MM.1S (cell line): Measurements from ENCODE around the gene RFNG.

Experiments used
- DNase-seq: peaks from one replicate; pipeline ENCODE4 v3.0.0-alpha.2; 2015
- H2AFZ ChIP-seq: fragments of 300-600 bp; sonication (generic); 2 replicates; pipeline ENCODE4 v1.6.0; 2016; ENCODE audit warnings: antibody characterized with exemption, low read length
- H3F3A ChIP-seq: fragments of 300-600 bp; sonication (generic); 2 replicates; pipeline ENCODE4 v1.6.1; 2016; ENCODE audit warnings: mild to moderate bottlenecking, antibody characterized with exemption, low read length, moderate library complexity, mixed read lengths; ENCODE audit not compliant: insufficient read depth
- H3K27ac ChIP-seq: fragments of 300-600 bp; sonication (generic); 2 replicates; pipeline ENCODE4 v1.5.1; 2016; ENCODE audit warnings: mild to moderate bottlenecking, low read length
- H3K27me3 ChIP-seq: fragments of 300-600 bp; sonication (generic); replicated peaks from 2 replicates; pipeline ENCODE4 v1.6.0; 2016; ENCODE audit warnings: low read length; ENCODE audit not compliant: insufficient read depth
- H3K36me3 ChIP-seq: fragments of 300-600 bp; sonication (generic); replicated peaks from 2 replicates; pipeline ENCODE4 v1.6.1; 2016; ENCODE audit warnings: mild to moderate bottlenecking, low read length, mixed read lengths; ENCODE audit not compliant: insufficient read depth
- H3K4me1 ChIP-seq: fragments of 300-600 bp; sonication (generic); 2 replicates; pipeline ENCODE4 v1.6.1; 2016; ENCODE audit warnings: low read length, mixed read lengths
- H3K4me2 ChIP-seq: fragments of 300-600 bp; sonication (generic); 2 replicates; pipeline ENCODE4 v1.6.0; 2016; ENCODE audit warnings: low read depth, low read length
- H3K4me3 ChIP-seq: fragments of 300-600 bp; sonication (generic); 2 replicates; pipeline ENCODE4 v1.5.1; 2016; ENCODE audit warnings: low read length, mixed read lengths
- H3K79me2 ChIP-seq: fragments of 300-600 bp; sonication (generic); 2 replicates; pipeline ENCODE4 v1.6.1; 2016; ENCODE audit warnings: mixed run types, low read length, mixed read lengths
- H3K9ac ChIP-seq: fragments of 300-600 bp; sonication (generic); 2 replicates; pipeline ENCODE4 v1.6.1; 2016; ENCODE audit warnings: low read length, mixed read lengths
- H3K9me2 ChIP-seq: fragments of 300-600 bp; sonication (generic); replicated peaks from 2 replicates; pipeline ENCODE4 v1.6.1; 2016; ENCODE audit warnings: mild to moderate bottlenecking, low read length, mixed read lengths; ENCODE audit not compliant: insufficient read depth
- H3K9me3 ChIP-seq: fragments of 300-600 bp; sonication (generic); replicated peaks from 2 replicates; pipeline ENCODE4 v1.6.1; 2016; ENCODE audit warnings: mild to moderate bottlenecking, low read length, mixed read lengths; ENCODE audit not compliant: insufficient read depth
- H4K20me1 ChIP-seq: fragments of 300-600 bp; sonication (generic); 2 replicates; pipeline ENCODE4 v1.6.1; 2016; ENCODE audit warnings: mild to moderate bottlenecking, low read length, moderate library complexity, mixed read lengths; ENCODE audit not compliant: insufficient read depth
- CTCF ChIP-seq: fragments of 300-600 bp; sonication (generic); IDR thresholded peaks from 2 replicates; pipeline ENCODE4 v1.5.1; 2016; ENCODE audit warnings: antibody characterized with exemption, low read length, mixed read lengths
- EZH2 ChIP-seq: fragments of 300-600 bp; sonication (generic); optimal IDR thresholded peaks from 2 replicates; pipeline ENCODE3; 2017; ENCODE audit warnings: low read depth, mild to moderate bottlenecking, antibody characterized with exemption, low read length, mixed read lengths
- EZH2phosphoT487 ChIP-seq: fragments of 300-600 bp; sonication (generic); IDR thresholded peaks from 2 replicates; pipeline ENCODE4 v1.6.1; 2018; ENCODE audit warnings: antibody characterized with exemption, low read length

RFNG gene

GRCh38 chr17:82092094-82092586 is 40.5 kb upstream of the RFNG start:
- Histone ChIP-seq H3K79me2 (peaks cover 54% of the 10 kb centered on the region), H4K20me1 (peaks cover 6% of the 10 kb centered on the region; the same call in 1 of the 2 replicates), H3K9me3 (no peaks in the 10 kb centered on the region), H2AFZ (no peak overlapping the region), H3F3A (no peaks in the 10 kb centered on the region), H3K4me1 (peaks cover 10% of the 10 kb centered on the region; the same call in 1 of the 2 replicates), H3K9ac (no peak overlapping the region), H3K36me3 (peaks cover 14% of the 10 kb centered on the region), H3K9me2 (no peaks in the 10 kb centered on the region), H3K27ac (no peak overlapping the region), H3K4me2 (no peak overlapping the region), H3K4me3 (no peak overlapping the region), H3K27me3 (no peaks in the 10 kb centered on the region)
- DNase-seq = no peak
- no peak for TF ChIP-seq EZH2phosphoT487
- no peak for TF ChIP-seq EZH2
- TF ChIP-seq CTCF = no peak

DNA sequence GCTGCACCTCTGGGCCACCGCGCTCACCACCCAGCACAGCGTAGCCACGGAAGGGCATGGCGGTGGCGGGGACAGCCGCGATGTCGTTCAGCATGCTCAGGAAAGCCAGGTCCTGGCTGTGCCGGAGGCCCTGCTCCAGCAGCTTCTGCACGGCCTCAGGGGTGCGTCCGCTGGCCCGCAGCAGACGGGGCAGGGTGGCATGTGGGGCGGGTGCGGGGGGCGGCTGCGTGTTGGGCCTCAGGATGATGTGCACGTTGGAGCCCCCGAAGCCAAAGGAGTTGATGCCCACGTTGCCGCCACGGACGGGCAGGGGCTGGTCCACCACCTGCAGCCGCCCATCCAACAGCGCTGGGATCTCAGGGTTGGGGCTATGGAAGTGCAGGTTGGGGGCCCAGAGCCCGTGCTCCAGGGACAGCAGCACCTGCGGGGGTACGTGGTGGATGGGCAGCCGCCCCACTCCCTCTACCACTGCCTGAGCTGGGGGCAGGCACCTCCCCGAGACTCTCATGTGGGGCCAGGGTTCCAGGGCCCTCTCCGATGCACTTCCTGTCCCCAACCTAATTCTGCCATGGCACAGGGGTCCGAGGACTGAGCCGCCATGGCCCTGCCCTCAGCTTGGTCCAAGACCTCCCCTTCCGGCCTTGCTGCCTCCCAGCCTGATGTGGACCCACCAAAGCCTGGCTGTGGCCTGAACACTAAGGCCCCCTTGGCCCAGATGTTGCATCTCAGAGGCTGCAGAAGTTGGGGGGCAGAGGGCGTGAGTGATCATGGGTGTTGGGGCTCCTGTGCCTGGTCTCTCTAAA is 39.9 kb upstream of the RFNG start:
- Histone ChIP-seq H4K20me1 (peaks cover 3% of the 10 kb centered on the region; the same call in 1 of the 2 replicates), H2AFZ (no peak overlapping the region), H3K4me1 (peaks cover 7% of the 10 kb centered on the region; the same call in 1 of the 2 replicates), H3K9ac (no peak overlapping the region), H3K36me3 (peaks cover 14% of the 10 kb centered on the region), H3K27ac (no peak overlapping the region), H3K27me3 (no peaks in the 10 kb centered on the region), H3K9me3 (no peaks in the 10 kb centered on the region), H3K4me2 (no peak overlapping the region), H3K4me3 (no peak overlapping the region), H3K9me2 (no peaks in the 10 kb centered on the region), H3K79me2 (peaks cover 47% of the 10 kb centered on the region), H3F3A (no peaks in the 10 kb centered on the region)
- DNase-seq = no peak
- TF ChIP-seq EZH2phosphoT487 = no peak

GRCh38 chr17:82090549-82091263 is 39.1 kb upstream of the RFNG start:
- Histone ChIP-seq H3K36me3 (peaks cover 10% of the 10 kb centered on the region; the same call in 1 of the 2 replicates), H3K4me3 (no peak overlapping the region), H3K79me2 (peaks cover 39% of the 10 kb centered on the region), H3K27ac (no peak overlapping the region), H3K27me3 (no peaks in the 10 kb centered on the region), H3K9ac (no peak overlapping the region), H4K20me1 (no peaks in the 10 kb centered on the region), H2AFZ (no peak overlapping the region), H3K9me2 (no peaks in the 10 kb centered on the region), H3K4me1 (no peaks in the 10 kb centered on the region; the same call in 1 of the 2 replicates), H3F3A (no peaks in the 10 kb centered on the region), H3K9me3 (no peaks in the 10 kb centered on the region), H3K4me2 (no peak overlapping the region)
- TF ChIP-seq CTCF (no peak), EZH2phosphoT487 (no peak), EZH2 (no peak)
- no peak for DNase-seq
